ENCODE data around the gene PAX3.
A peak's percentile ranks its signal among the peaks of the same experiment; 100 is the strongest.

The PAX3 gene

DNA sequence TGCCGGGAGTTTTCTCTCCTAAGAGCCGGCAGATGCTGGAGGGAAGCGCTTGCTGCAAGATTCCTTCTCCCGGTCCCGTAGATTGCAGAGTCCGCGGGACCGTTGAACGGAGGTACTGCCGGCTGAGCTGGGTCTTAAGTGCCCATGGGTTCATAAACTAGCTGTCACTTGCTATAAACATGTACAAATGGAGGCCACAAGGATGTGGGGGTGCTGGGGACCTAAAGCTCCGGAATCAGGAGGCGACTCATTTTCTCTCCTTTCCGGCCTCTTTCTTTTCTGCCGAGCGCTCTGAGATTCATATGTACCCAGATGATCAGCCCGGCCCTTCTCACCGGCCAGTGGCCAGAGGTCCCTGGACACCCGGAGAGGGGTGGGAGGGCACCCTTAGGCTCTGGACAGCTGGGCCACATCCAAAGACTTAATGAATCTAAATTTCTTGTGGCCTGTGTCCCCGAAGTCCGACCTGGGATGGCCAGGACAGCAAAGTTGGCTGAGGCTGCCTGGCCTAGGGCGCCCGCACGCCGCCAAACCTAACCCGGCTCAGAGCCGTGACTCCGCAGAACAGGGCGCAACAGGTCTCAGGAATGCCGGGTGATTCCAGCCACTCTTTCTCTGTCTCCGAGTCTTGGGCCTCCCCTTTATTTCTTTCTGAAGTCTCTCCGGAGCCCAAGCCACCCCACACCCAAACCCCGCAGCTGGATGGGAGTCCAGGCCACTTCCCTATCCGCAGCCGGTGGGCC is 2.4 kb upstream of the PAX3 start:
- Histone ChIP-seq H3K9ac (ENCODE audit: low read length) (no peak overlapping the region), H3K27me3 (replicated peaks; ENCODE audit: control insufficient read depth, insufficient read depth, low read length) (peaks cover 99% of the 10 kb centered on the region), H3K36me3 (ENCODE audit: control insufficient read depth, insufficient read depth, low read length, severe bottlenecking) (no peaks in the 10 kb centered on the region), H3K9me3 (ENCODE audit: control insufficient read depth, low read length) (peaks cover 16% of the 10 kb centered on the region), H3K4me3 (ENCODE audit: low read length) (no peak overlapping the region), H3K4me1 (ENCODE audit: control insufficient read depth, insufficient read depth, low read length) (peaks cover 6% of the 10 kb centered on the region)
- DNase-seq (ENCODE audit: low read depth), result no peak

DNA sequence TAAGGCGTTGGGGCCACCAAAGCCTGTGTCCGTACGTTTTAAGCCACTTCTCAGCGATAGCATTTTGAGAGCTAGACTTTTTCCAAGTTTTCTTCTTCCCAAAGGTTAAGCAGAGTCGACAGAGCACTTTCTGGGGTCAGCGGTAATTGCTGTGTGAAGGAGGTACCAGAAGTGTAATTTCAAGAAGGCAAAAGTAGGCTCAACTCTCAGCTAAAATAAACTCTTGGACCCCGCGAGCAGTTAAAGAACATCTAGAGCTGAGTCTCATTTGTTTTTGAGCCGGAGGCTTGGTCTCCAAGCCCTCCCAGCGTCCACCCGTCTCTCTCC is 1.9 kb upstream of the PAX3 start:
- Histone ChIP-seq H3K4me1 (ENCODE audit: control insufficient read depth, insufficient read depth, low read length) (peaks cover 4% of the 10 kb centered on the region), H3K4me3 (ENCODE audit: low read length) (no peak overlapping the region)

GRCh38 chr2:222299906-222300725 is 1.3 kb upstream of the PAX3 start:
- Histone ChIP-seq H3K9me3 (ENCODE audit: control insufficient read depth, low read length) (peaks cover 16% of the 10 kb centered on the region), H3K9ac (ENCODE audit: low read length) (no peak overlapping the region), H3K36me3 (ENCODE audit: control insufficient read depth, insufficient read depth, low read length, severe bottlenecking) (no peaks in the 10 kb centered on the region), H3K27me3 (replicated peaks; ENCODE audit: control insufficient read depth, insufficient read depth, low read length) (peaks cover 99% of the 10 kb centered on the region), H3K4me1 (ENCODE audit: control insufficient read depth, insufficient read depth, low read length) (no peaks in the 10 kb centered on the region), H3K4me3 (ENCODE audit: low read length) (no peak overlapping the region)
- no peak for DNase-seq (ENCODE audit: low read depth)

More for the DNA sequence above, 1.9 kb upstream of the PAX3 start:
- Histone ChIP-seq H3K27me3 (replicated peaks; ENCODE audit: control insufficient read depth, insufficient read depth, low read length) (peaks cover 99% of the 10 kb centered on the region), H3K36me3 (ENCODE audit: control insufficient read depth, insufficient read depth, low read length, severe bottlenecking) (no peaks in the 10 kb centered on the region), H3K9me3 (ENCODE audit: control insufficient read depth, low read length) (peaks cover 16% of the 10 kb centered on the region), H3K9ac (ENCODE audit: low read length) (no peak overlapping the region)
- no peak for DNase-seq (ENCODE audit: low read depth)

DNA sequence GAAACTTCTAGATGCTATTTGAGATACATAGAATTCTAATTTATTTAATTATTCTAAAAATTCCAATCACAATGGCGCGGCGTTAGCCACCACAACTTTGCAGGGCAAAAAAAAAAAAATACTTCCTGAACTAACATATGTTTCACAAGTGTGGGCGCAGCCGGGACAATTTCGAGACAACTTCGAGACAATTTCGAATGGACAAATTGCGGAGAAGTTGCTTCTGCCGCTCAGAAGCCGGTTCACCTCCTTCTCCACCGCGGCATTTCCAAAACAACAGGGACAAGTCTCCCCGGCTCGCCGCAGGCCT is 842 bp downstream of the PAX3 start:
- Histone ChIP-seq H3K27me3 (replicated peaks; ENCODE audit: control insufficient read depth, insufficient read depth, low read length) (peaks cover 96% of the 10 kb centered on the region), H3K4me1 (ENCODE audit: control insufficient read depth, insufficient read depth, low read length) (no peaks in the 10 kb centered on the region), H3K36me3 (ENCODE audit: control insufficient read depth, insufficient read depth, low read length, severe bottlenecking) (no peaks in the 10 kb centered on the region), H3K9me3 (ENCODE audit: control insufficient read depth, low read length) (peaks cover 21% of the 10 kb centered on the region), H3K4me3 (ENCODE audit: low read length) (peak overlapping the region; percentile 47), H3K9ac (ENCODE audit: low read length) (no peak overlapping the region)
- DNase-seq (ENCODE audit: low read depth), result no peak

- Histone ChIP-seq H3K27me3 (replicated peaks; ENCODE audit: control insufficient read depth, insufficient read depth, low read length) (peaks cover 96% of the 10 kb centered on the region), H3K9ac (ENCODE audit: low read length) (no peak overlapping the region), H3K9me3 (ENCODE audit: control insufficient read depth, low read length) (peaks cover 18% of the 10 kb centered on the region), H3K4me3 (ENCODE audit: low read length) (peak overlapping the region; percentile 47), H3K4me1 (ENCODE audit: control insufficient read depth, insufficient read depth, low read length) (no peaks in the 10 kb centered on the region), H3K36me3 (ENCODE audit: control insufficient read depth, insufficient read depth, low read length, severe bottlenecking) (no peaks in the 10 kb centered on the region)
- peak; percentile 60 for DNase-seq (ENCODE audit: low read depth)
These were observed 1.2 kb downstream of the PAX3 start for GRCh38 chr2:222297600-222297935.

- peaks cover 18% of the 10 kb centered on the region for H3K9me3 ChIP-seq (ENCODE audit: control insufficient read depth, low read length)
- peaks cover 96% of the 10 kb centered on the region for H3K27me3 ChIP-seq (replicated peaks; ENCODE audit: control insufficient read depth, insufficient read depth, low read length)
- no peaks in the 10 kb centered on the region for H3K4me1 ChIP-seq (ENCODE audit: control insufficient read depth, insufficient read depth, low read length)
- H3K9ac ChIP-seq (ENCODE audit: low read length), result no peak overlapping the region
- peak; percentile 78 for DNase-seq (ENCODE audit: low read depth)
- no peak overlapping the region for H3K4me3 ChIP-seq (ENCODE audit: low read length)
- no peaks in the 10 kb centered on the region for H3K36me3 ChIP-seq (ENCODE audit: control insufficient read depth, insufficient read depth, low read length, severe bottlenecking)
These were observed 1.7 kb downstream of the PAX3 start for GRCh38 chr2:222296911-222297599.

DNA sequence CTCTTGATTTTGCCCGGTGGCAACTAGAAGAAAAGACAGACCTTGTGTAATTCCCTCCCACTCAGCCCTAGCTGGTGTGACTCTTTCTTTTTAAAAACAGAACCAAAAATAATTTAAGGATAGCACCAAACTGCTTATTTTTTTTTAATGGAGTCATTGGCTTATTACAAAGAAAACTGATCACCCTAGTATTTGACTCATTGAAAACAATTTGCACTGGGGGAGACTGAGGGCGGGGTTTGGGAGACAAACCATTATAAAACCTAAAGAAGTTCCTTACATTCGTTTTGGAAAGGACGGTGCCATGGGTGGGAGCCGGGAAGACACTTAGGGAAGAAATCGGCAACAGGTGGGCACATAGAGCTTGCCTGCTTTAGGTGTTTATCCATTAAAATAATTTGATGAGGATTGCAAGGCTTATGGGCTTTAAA is 2.5 kb downstream of the PAX3 start:
- DNase-seq (ENCODE audit: low read depth), result peak; percentile 53
- Histone ChIP-seq H3K36me3 (ENCODE audit: control insufficient read depth, insufficient read depth, low read length, severe bottlenecking) (no peaks in the 10 kb centered on the region), H3K4me3 (ENCODE audit: low read length) (peak overlapping the region; percentile 75), H3K9me3 (ENCODE audit: control insufficient read depth, low read length) (peaks cover 18% of the 10 kb centered on the region), H3K27me3 (replicated peaks; ENCODE audit: control insufficient read depth, insufficient read depth, low read length) (peaks cover 93% of the 10 kb centered on the region), H3K4me1 (ENCODE audit: control insufficient read depth, insufficient read depth, low read length) (no peaks in the 10 kb centered on the region), H3K9ac (ENCODE audit: low read length) (no peak overlapping the region)

DNA sequence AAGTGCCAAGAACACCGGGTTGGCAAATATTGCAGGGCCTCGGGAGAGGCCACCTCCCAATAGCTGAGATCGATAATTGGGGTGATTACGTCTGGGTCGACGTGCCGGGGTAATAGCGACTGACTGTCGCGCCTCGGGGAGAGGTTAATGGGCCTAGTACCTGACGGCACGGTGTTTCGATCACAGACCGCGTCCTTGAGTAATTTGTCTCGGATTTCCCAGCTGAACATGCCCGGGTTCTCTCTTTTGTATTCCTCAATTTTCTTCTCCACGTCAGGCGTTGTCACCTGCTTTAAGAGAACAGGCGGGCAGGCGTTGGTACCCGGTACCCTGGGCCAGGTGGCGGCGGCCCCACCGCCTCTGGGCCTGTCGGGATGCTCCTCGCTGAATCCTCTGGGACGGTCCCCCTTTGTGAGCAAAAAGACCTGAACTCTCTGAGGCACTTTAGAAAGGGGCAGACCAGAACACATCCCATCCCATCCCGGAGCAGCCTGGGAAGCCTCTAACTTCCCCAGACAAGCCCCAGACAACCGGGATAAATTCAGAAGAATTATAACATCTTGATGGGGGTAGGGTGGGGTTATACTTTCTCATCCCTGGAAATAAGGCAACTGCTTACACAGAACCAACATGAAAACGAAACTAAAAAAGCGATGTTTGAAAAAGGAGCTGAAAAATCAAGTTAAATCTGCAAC is 3.3 kb downstream of the PAX3 start:
- Histone ChIP-seq H3K27me3 (replicated peaks; ENCODE audit: control insufficient read depth, insufficient read depth, low read length) (peaks cover 88% of the 10 kb centered on the region), H3K4me3 (ENCODE audit: low read length) (peak overlapping the region; percentile 75), H3K9ac (ENCODE audit: low read length) (no peak overlapping the region), H3K36me3 (ENCODE audit: control insufficient read depth, insufficient read depth, low read length, severe bottlenecking) (no peaks in the 10 kb centered on the region), H3K4me1 (ENCODE audit: control insufficient read depth, insufficient read depth, low read length) (no peaks in the 10 kb centered on the region), H3K9me3 (ENCODE audit: control insufficient read depth, low read length) (peaks cover 18% of the 10 kb centered on the region)
- peak; percentile 66 for DNase-seq (ENCODE audit: low read depth)

DNA sequence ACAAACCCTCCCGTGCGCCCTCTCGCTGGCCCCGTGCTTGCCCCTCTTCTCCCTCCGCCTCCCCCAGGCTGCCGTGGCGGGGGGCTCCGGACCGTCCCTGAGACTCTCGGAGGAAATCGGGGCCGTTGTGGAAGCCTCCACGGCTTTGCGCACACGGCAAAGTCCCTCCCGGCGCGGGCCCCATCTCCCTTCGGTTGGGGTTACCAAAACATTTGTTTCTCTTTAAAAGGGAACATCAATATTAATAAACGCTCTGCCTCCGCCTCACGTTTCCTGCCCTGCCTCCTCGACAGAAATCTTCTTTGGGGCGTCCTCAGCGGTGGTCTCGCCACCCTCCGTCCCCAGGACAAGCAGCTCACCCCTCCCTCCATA is 3.8 kb downstream of the PAX3 start:
- Histone ChIP-seq H3K9ac (ENCODE audit: low read length) (no peak overlapping the region), H3K27me3 (replicated peaks; ENCODE audit: control insufficient read depth, insufficient read depth, low read length) (peaks cover 88% of the 10 kb centered on the region), H3K4me3 (ENCODE audit: low read length) (peak overlapping the region; percentile 75), H3K36me3 (ENCODE audit: control insufficient read depth, insufficient read depth, low read length, severe bottlenecking) (no peaks in the 10 kb centered on the region), H3K9me3 (ENCODE audit: control insufficient read depth, low read length) (peaks cover 18% of the 10 kb centered on the region), H3K4me1 (ENCODE audit: control insufficient read depth, insufficient read depth, low read length) (no peaks in the 10 kb centered on the region)
- DNase-seq (ENCODE audit: low read depth), result peak; percentile 70

GRCh38 chr2:222293660-222294630 is 4.9 kb downstream of the PAX3 start:
- Histone ChIP-seq H3K4me3 (ENCODE audit: low read length) (no peak overlapping the region), H3K9ac (ENCODE audit: low read length) (no peak overlapping the region), H3K9me3 (ENCODE audit: control insufficient read depth, low read length) (peaks cover 15% of the 10 kb centered on the region), H3K4me1 (ENCODE audit: control insufficient read depth, insufficient read depth, low read length) (no peaks in the 10 kb centered on the region), H3K36me3 (ENCODE audit: control insufficient read depth, insufficient read depth, low read length, severe bottlenecking) (no peaks in the 10 kb centered on the region), H3K27me3 (replicated peaks; ENCODE audit: control insufficient read depth, insufficient read depth, low read length) (peaks cover 88% of the 10 kb centered on the region)
- DNase-seq (ENCODE audit: low read depth), result peak; percentile 48
